CD14-positive monocyte (primary cell): ENCODE results near the gene LMO3. TPM values are rescaled to one million over a fixed set of nuclear protein-coding genes. Genes with fewer than 3 reads are reported as not detected.

Source experiments
- DNase-seq, 3 donors: peaks; one replicate each; pipeline ENCODE4 v3.0.0-alpha.2; 2011 to 2022
- H2AFZ ChIP-seq: 2 replicates; pipeline ENCODE4 v1.6.0; 2012; ENCODE audit warnings: mild to moderate bottlenecking, low read depth, low read length, inconsistent platforms; ENCODE audit not compliant: insufficient read depth, poor library complexity, severe bottlenecking
- H3K27ac ChIP-seq, 2 donors: 1 replicate in 1 of 2; 2 replicates in 1 of 2; pipeline ENCODE4 v1.5.1; 2012 to 2013; ENCODE audit warnings: low read length in 2 of 2, control low read depth in 1 of 2, inconsistent platforms in 1 of 2, low read depth in 1 of 2, mild to moderate bottlenecking in 1 of 2
- H3K27me3 ChIP-seq, 2 donors: one replicate each; pipeline versions ENCODE4 v1.6.0 to v1.6.1; 2011 to 2013; ENCODE audit warnings: low read length in 2 of 2; ENCODE audit not compliant: control insufficient read depth in 2 of 2, insufficient read depth in 2 of 2
- H3K36me3 ChIP-seq, 2 donors: replicated peaks in 1 of 2; 1 replicate in 1 of 2; 2 replicates in 1 of 2; pipeline versions ENCODE4 v1.5.1 to v1.6.1; 2012 to 2013; ENCODE audit warnings: low read length in 2 of 2, control low read depth in 1 of 2, inconsistent platforms in 1 of 2, mild to moderate bottlenecking in 1 of 2; ENCODE audit not compliant: insufficient read depth in 2 of 2, control insufficient read depth in 1 of 2
- H3K4me1 ChIP-seq, 2 donors: 1 replicate in 1 of 2; 2 replicates in 1 of 2; pipeline versions ENCODE4 v1.5.1 to v1.6.1; 2012 to 2013; ENCODE audit warnings: low read length in 2 of 2, control low read depth in 1 of 2, inconsistent platforms in 1 of 2, mild to moderate bottlenecking in 1 of 2, moderate library complexity in 1 of 2; ENCODE audit not compliant: insufficient read depth in 2 of 2, control insufficient read depth in 1 of 2
- H3K4me2 ChIP-seq: replicated peaks from 2 replicates; pipeline ENCODE3; 2012; ENCODE audit warnings: low read length, moderate library complexity, mild to moderate bottlenecking; ENCODE audit not compliant: poor library complexity, severe bottlenecking; ENCODE audit errors: extremely low read depth
- H3K4me3 ChIP-seq, 3 experiments: fragments of 200-600 bp in 1 of 3; sonication (generic) in 1 of 3; replicated peaks in 1 of 3; 1 replicate in 2 of 3; 2 replicates in 1 of 3; pipeline ENCODE4 v1.5.1; 2011 to 2013; ENCODE audit warnings: low read length in 3 of 3, mild to moderate bottlenecking in 3 of 3, control low read depth in 2 of 3, low read depth in 2 of 3, inconsistent platforms in 1 of 3, moderate library complexity in 1 of 3
- H3K79me2 ChIP-seq: 2 replicates; pipeline ENCODE4 v1.6.0; 2012; ENCODE audit warnings: mild to moderate bottlenecking, control low read depth, inconsistent platforms, low read length, moderate library complexity; ENCODE audit not compliant: insufficient read depth
- H3K9ac ChIP-seq: 2 replicates; pipeline ENCODE4 v1.6.0; 2017; ENCODE audit warnings: low read length, mild to moderate bottlenecking; ENCODE audit not compliant: insufficient read depth, poor library complexity, severe bottlenecking
- H3K9me3 ChIP-seq, 2 donors: replicated peaks in 1 of 2; 1 replicate in 1 of 2; 2 replicates in 1 of 2; pipeline versions ENCODE4 v1.5.1 to v1.6.1; 2012 to 2013; ENCODE audit warnings: low read length in 2 of 2, control low read depth in 1 of 2; ENCODE audit not compliant: control insufficient read depth in 1 of 2, insufficient read depth in 1 of 2
- H4K20me1 ChIP-seq: 2 replicates; pipeline ENCODE4 v1.6.0; 2012; ENCODE audit warnings: mild to moderate bottlenecking, low read length, control low read depth, moderate library complexity; ENCODE audit not compliant: insufficient read depth
- H3K27ac Mint-ChIP-seq, 7 donors: one replicate each; pipeline ENCODE4 v1.8.0; 2020; ENCODE audit warnings: mild to moderate bottlenecking in 7 of 7, mixed read lengths in 7 of 7, moderate library complexity in 6 of 7, inconsistent platforms in 2 of 7
- H3K27me3 Mint-ChIP-seq, 3 donors: one replicate each; pipeline ENCODE4 v1.8.0; 2021 to 2022; ENCODE audit warnings: low read depth in 3 of 3, mild to moderate bottlenecking in 3 of 3, mixed read lengths in 3 of 3, moderate library complexity in 3 of 3, inconsistent platforms in 1 of 3
- H3K36me3 Mint-ChIP-seq, 2 donors: one replicate each; pipeline ENCODE4 v1.8.0; 2020; ENCODE audit warnings: mixed read lengths in 2 of 2, inconsistent platforms in 1 of 2, mild to moderate bottlenecking in 1 of 2
- H3K4me1 Mint-ChIP-seq: one replicate; pipeline ENCODE4 v1.8.0; 2020; ENCODE audit warnings: mild to moderate bottlenecking, mixed read lengths
- H3K4me3 Mint-ChIP-seq, 2 donors: one replicate each; pipeline ENCODE4 v1.8.0; 2020; ENCODE audit warnings: mild to moderate bottlenecking in 2 of 2, mixed read lengths in 2 of 2, moderate library complexity in 1 of 2
- H3K9me3 Mint-ChIP-seq, 7 donors: one replicate each; pipeline ENCODE4 v1.8.0; 2020 to 2022; ENCODE audit warnings: mixed read lengths in 7 of 7, mild to moderate bottlenecking in 6 of 7, moderate library complexity in 6 of 7, inconsistent platforms in 2 of 7
- WGBS: methylation state at CpG from one replicate; pipeline ENCODE4 v1.1.5; 2013; ENCODE audit warnings: missing lambda C conversion rate; ENCODE audit not compliant: insufficient coverage; 5-methylcytosine and 5-hydroxymethylcytosine counted together
- intact Hi-C, 2 donors: fragments of 100-400 bp; cut with micrococcal nuclease; formaldehyde crosslinking; loops; one replicate each; pipeline versions ENCODE4 v1.15.0 to v1.15.1; 2023
- polyA plus RNA-seq, 3 donors: library from polyadenylated mRNA; depleted of rRNA in 1 of 3; unstranded in 2 of 3; stranded (reverse) in 1 of 3; fragments of 300-500 nt in 2 of 3; fragments of >200 nt in 1 of 3; fragmentation: Illumina TruSeq in 2 of 3; gene quantifications; 1 replicate in 2 of 3; 2 replicates in 1 of 3; pipeline ENCODE4 v1.2.3, GENCODE V29; 2012 to 2021
- TF ChIP-seq, protein P1 (sequence below): fragments of 200-600 bp; IDR thresholded peaks from one replicate; pipeline ENCODE4 v1.8.0; 2022; ENCODE audit warnings: antibody characterized with exemption, mild to moderate bottlenecking

The LMO3 gene
- polyA plus RNA-seq, 3 donors: not detected

DNA sequence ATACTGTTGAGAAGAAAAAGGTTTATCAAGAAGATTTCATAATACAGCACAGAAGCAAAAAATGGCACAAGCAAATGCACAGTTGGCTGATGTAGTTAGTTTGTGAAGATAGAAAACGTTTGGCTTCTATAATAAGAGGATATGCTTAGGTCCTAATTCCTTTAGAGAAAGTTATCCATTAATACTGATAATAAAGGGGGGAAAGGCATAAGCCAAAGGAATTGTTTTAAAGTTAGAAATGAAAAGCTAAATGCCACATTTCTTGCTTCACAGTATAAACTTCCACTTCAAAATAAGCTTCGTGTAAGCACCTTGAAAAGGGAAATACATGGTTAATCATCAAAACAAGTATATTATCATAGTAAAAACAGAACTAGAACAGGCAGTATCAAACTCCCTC is 12.4 kb downstream of the LMO3 start:
- no peaks in the 10 kb centered on the region for H3K9me3 ChIP-seq
- no peaks in the 10 kb centered on the region for H4K20me1 ChIP-seq
- H3K4me2 ChIP-seq: no peak overlapping the region
- no CpG with 5 or more reads among the region's 2 CpGs for WGBS
- Mint-ChIP-seq H3K4me3 (no peak overlapping the region), H3K4me1 (no peaks in the 10 kb centered on the region), H3K36me3 (no peaks in the 10 kb centered on the region), H3K27me3 (peaks cover 0 to 4% (median 4%) of the 10 kb centered on the region in 3 donors), H3K9me3 (peaks cover 0 to 3% (median 0%) of the 10 kb centered on the region in 7 donors), H3K27ac (no peak overlapping the region)
- H3K79me2 ChIP-seq: no peaks in the 10 kb centered on the region
- H3K27me3 ChIP-seq: no peaks in the 10 kb centered on the region
- no peak overlapping the region for H3K27ac ChIP-seq
- no peak overlapping the region for H3K9ac ChIP-seq
- TF ChIP-seq, protein P1, sequence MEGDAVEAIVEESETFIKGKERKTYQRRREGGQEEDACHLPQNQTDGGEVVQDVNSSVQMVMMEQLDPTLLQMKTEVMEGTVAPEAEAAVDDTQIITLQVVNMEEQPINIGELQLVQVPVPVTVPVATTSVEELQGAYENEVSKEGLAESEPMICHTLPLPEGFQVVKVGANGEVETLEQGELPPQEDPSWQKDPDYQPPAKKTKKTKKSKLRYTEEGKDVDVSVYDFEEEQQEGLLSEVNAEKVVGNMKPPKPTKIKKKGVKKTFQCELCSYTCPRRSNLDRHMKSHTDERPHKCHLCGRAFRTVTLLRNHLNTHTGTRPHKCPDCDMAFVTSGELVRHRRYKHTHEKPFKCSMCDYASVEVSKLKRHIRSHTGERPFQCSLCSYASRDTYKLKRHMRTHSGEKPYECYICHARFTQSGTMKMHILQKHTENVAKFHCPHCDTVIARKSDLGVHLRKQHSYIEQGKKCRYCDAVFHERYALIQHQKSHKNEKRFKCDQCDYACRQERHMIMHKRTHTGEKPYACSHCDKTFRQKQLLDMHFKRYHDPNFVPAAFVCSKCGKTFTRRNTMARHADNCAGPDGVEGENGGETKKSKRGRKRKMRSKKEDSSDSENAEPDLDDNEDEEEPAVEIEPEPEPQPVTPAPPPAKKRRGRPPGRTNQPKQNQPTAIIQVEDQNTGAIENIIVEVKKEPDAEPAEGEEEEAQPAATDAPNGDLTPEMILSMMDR: no peak
- H3K4me3 ChIP-seq: no peak overlapping the region
- no peak overlapping the region for H2AFZ ChIP-seq
- intact Hi-C loops: no loop called here
- no peaks in the 10 kb centered on the region for H3K4me1 ChIP-seq
- no peaks in the 10 kb centered on the region for H3K36me3 ChIP-seq
- DNase-seq: no peak

DNA sequence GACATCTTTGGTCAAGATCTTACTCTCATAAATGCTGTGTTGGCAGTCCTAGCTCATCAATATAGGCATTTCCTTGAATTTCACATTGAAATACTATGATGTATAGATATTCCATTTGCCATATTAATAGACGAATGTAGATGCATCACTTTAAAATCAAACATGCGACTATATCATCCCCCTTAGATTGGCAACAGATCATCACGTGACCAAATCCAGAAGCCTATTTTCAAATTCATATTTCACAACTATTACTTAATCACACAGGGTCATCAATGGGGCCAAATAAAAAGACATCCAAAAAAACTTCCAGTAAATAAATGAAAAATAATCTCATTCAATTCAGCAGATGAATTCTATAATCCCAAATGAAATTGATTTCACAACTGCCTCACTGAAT is 15.3 kb downstream of the LMO3 start:
- H3K27me3 ChIP-seq: no peaks in the 10 kb centered on the region
- Mint-ChIP-seq H3K27me3 (peaks cover 0 to 4% (median 4%) of the 10 kb centered on the region in 3 donors), H3K4me3 (no peak overlapping the region), H3K27ac (no peak overlapping the region), H3K9me3 (peaks cover 0 to 3% (median 0%) of the 10 kb centered on the region in 7 donors), H3K4me1 (no peaks in the 10 kb centered on the region), H3K36me3 (no peaks in the 10 kb centered on the region)
- intact Hi-C loops: no loop called here
- H3K4me2 ChIP-seq: no peak overlapping the region
- no peaks in the 10 kb centered on the region for H3K36me3 ChIP-seq
- WGBS: 94% methylated on average over 2 of the region's 3 CpGs
- no peak overlapping the region for H3K9ac ChIP-seq
- H3K27ac ChIP-seq: no peak overlapping the region
- H2AFZ ChIP-seq: no peak overlapping the region
- no peaks in the 10 kb centered on the region for H4K20me1 ChIP-seq
- no peaks in the 10 kb centered on the region for H3K9me3 ChIP-seq
- TF ChIP-seq, protein P1: no peak
- no peak for DNase-seq
- H3K79me2 ChIP-seq: no peaks in the 10 kb centered on the region
- no peak overlapping the region for H3K4me3 ChIP-seq
- H3K4me1 ChIP-seq: no peaks in the 10 kb centered on the region
